HG03457 (cell line): ENCODE results near the gene PLB1.

Experiments
- ATAC-seq: cut with Tn5 transposase; IDR thresholded peaks from one replicate; pipeline ENCODE4 v1.9.1; 2021; ENCODE audit warnings: moderate number of reproducible peaks; ENCODE audit not compliant: unreplicated experiment

Gene PLB1

GRCh38 chr2:28495551-28496250, at the start of gene PLB1:
Gene PLB1, plus strand, starts transcription at chr2:28496060. Its CDS starts 55 bp downstream, at chr2:28496115.
- ATAC-seq, result no peak

GRCh38 chr2:28446531-28446930, 49.3 kb upstream of the PLB1 start:
- no peak for ATAC-seq

GRCh38 chr2:28447086-28447485, 48.8 kb upstream of the PLB1 start:
- no peak for ATAC-seq

GRCh38 chr2:28447943-28448792, 47.7 kb upstream of the PLB1 start:
- no peak for ATAC-seq

- no peak for ATAC-seq
Observed at GRCh38 chr2:28448793-28449100, 47.1 kb upstream of the PLB1 start.

GRCh38 chr2:28449126-28449487, 46.8 kb upstream of the PLB1 start:
- ATAC-seq, result no peak

GRCh38 chr2:28449488-28450395, 46.1 kb upstream of the PLB1 start:
- no peak for ATAC-seq

- ATAC-seq, result no peak
Observed at GRCh38 chr2:28450901-28451565, 44.8 kb upstream of the PLB1 start.

GRCh38 chr2:28451793-28452533, 43.9 kb upstream of the PLB1 start:
- ATAC-seq, result no peak

GRCh38 chr2:28452534-28453081, 43.3 kb upstream of the PLB1 start:
- no peak for ATAC-seq

GRCh38 chr2:28453396-28453795, 42.5 kb upstream of the PLB1 start:
- ATAC-seq, result no peak

- no peak for ATAC-seq
Observed at GRCh38 chr2:28454016-28454930, 41.6 kb upstream of the PLB1 start.

GRCh38 chr2:28457237-28457636, 38.6 kb upstream of the PLB1 start:
- ATAC-seq, result no peak

- ATAC-seq, result no peak
Observed at GRCh38 chr2:28461056-28461455, 34.8 kb upstream of the PLB1 start.

- ATAC-seq, result no peak
Observed at GRCh38 chr2:28462122-28462521, 33.7 kb upstream of the PLB1 start.

- ATAC-seq, result no peak
Observed at GRCh38 chr2:28463211-28463816, 32.5 kb upstream of the PLB1 start.

- no peak for ATAC-seq
Observed at GRCh38 chr2:28463893-28464292, 32.0 kb upstream of the PLB1 start.

GRCh38 chr2:28465148-28465885, 30.5 kb upstream of the PLB1 start:
- ATAC-seq, result no peak
